IMR-90 (cell line): Measurements from ENCODE around the gene PROZ. TPM values are rescaled to one million over a fixed set of nuclear protein-coding genes. Genes with fewer than 3 reads are reported as not detected.
"Not testable (repeated sequence)": the region's sequence is repeated elsewhere in the genome, so short reads cannot be mapped to it uniquely, and the experiment has no call there.

Experiments used
- ATAC-seq: fragments of 200-7000 bp; cut with Tn5 transposase; 2 replicates; pipeline ENCODE4 v1.9.1; 2020; ENCODE audit warnings: low read depth, mild to moderate bottlenecking, moderate library complexity
- BruUV-seq: library from RNA; stranded (reverse); fragments of 400-500 nt; replicated peaks from 2 replicates; lab custom pipeline; 2021; lab: Mats Ljungman, UMichigan
- CTCF ChIA-PET: fragments of 300-600 bp; formaldehyde crosslinking; extraction: SDS; loops from one replicate; lab custom pipeline; 2021; ENCODE audit warnings: antibody characterized with exemption; lab: Yijun Ruan, JAX
- POLR2A ChIA-PET: fragments of 300-600 bp; sonication (Branson Sonifier 250); formaldehyde crosslinking; loops from one replicate; lab custom pipeline; 2022; ENCODE audit warnings: antibody characterized with exemption; ENCODE audit not compliant: unreplicated experiment; lab: Charles Lee
- DNase-seq: peaks from one replicate; pipeline ENCODE4 v3.0.0; 2013
- H2AFZ ChIP-seq: replicated peaks from 2 replicates; pipeline ENCODE3; 2013; ENCODE audit warnings: low read length, mild to moderate bottlenecking; ENCODE audit not compliant: poor library complexity
- H2AK5ac ChIP-seq: 2 replicates; pipeline ENCODE4 v1.6.1; 2013; ENCODE audit warnings: low read depth, low read length, inconsistent platforms
- H2AK9ac ChIP-seq: replicated peaks from 2 replicates; pipeline ENCODE3; 2013; ENCODE audit warnings: mild to moderate bottlenecking, low read depth, low read length, moderate library complexity; ENCODE audit not compliant: poor library complexity
- H2BK120ac ChIP-seq: 2 replicates; pipeline ENCODE4 v1.6.1; 2013; ENCODE audit warnings: low read depth, low read length, inconsistent platforms
- H2BK15ac ChIP-seq: 3 replicates; pipeline ENCODE4 v1.6.1; 2013; ENCODE audit warnings: low read depth, low read length, inconsistent platforms
- H2BK20ac ChIP-seq: 2 replicates; pipeline ENCODE4 v1.6.1; 2013; ENCODE audit warnings: low read depth, mild to moderate bottlenecking, inconsistent platforms, low read length, moderate library complexity
- H2BK5ac ChIP-seq: 2 replicates; pipeline ENCODE4 v1.6.1; 2013; ENCODE audit warnings: mild to moderate bottlenecking, low read depth, low read length, inconsistent platforms; ENCODE audit not compliant: poor library complexity, severe bottlenecking
- H3K14ac ChIP-seq: replicated peaks from 2 replicates; pipeline ENCODE4 v1.6.1; 2013; ENCODE audit warnings: low read depth, low read length, inconsistent platforms
- H3K18ac ChIP-seq: 2 replicates; pipeline ENCODE4 v1.6.1; 2013; ENCODE audit warnings: low read depth, low read length, control low read depth
- H3K23ac ChIP-seq: 2 replicates; pipeline ENCODE4 v1.6.1; 2013; ENCODE audit warnings: low read depth, low read length, inconsistent platforms
- H3K27ac ChIP-seq: 2 replicates; pipeline ENCODE4 v1.5.1; 2013; ENCODE audit warnings: mild to moderate bottlenecking, control low read depth, low read length; ENCODE audit not compliant: insufficient read depth
- H3K27me3 ChIP-seq: 2 replicates; pipeline ENCODE4 v1.6.1; 2013; ENCODE audit warnings: low read length; ENCODE audit not compliant: control insufficient read depth, insufficient read depth
- H3K36me3 ChIP-seq: 2 replicates; pipeline ENCODE4 v1.6.1; 2013; ENCODE audit warnings: low read length, mixed read lengths; ENCODE audit not compliant: control insufficient read depth, insufficient read depth
- H3K4ac ChIP-seq: 2 replicates; pipeline ENCODE4 v1.6.1; 2013; ENCODE audit warnings: low read depth, low read length, inconsistent platforms
- H3K4me1 ChIP-seq: 2 replicates; pipeline ENCODE4 v1.6.1; 2013; ENCODE audit warnings: low read length, mixed read lengths; ENCODE audit not compliant: control insufficient read depth, insufficient read depth
- H3K4me2 ChIP-seq: 2 replicates; pipeline ENCODE4 v1.6.1; 2013; ENCODE audit warnings: low read depth, mild to moderate bottlenecking, control low read depth, low read length, moderate library complexity
- H3K4me3 ChIP-seq: 2 replicates; pipeline ENCODE4 v1.5.1; 2013; ENCODE audit warnings: low read depth, mild to moderate bottlenecking, control low read depth, low read length, moderate library complexity; ENCODE audit not compliant: insufficient read depth
- H3K56ac ChIP-seq: 2 replicates; pipeline ENCODE4 v1.6.1; 2013; ENCODE audit warnings: low read length, inconsistent platforms; ENCODE audit not compliant: insufficient read depth; ENCODE audit errors: extremely low read depth
- H3K79me1 ChIP-seq, 2 experiments: 2 replicates each; pipeline ENCODE4 v1.6.1; 2013; ENCODE audit warnings: low read length in 2 of 2, inconsistent platforms in 1 of 2, low read depth in 1 of 2
- H3K9ac ChIP-seq: 2 replicates; pipeline ENCODE4 v1.6.1; 2013; ENCODE audit warnings: low read depth, low read length, control low read depth
- H3K9me1 ChIP-seq: 2 replicates; pipeline ENCODE4 v1.6.1; 2013; ENCODE audit warnings: low read length, inconsistent platforms; ENCODE audit not compliant: insufficient read depth
- H3K9me3 ChIP-seq: 2 replicates; pipeline ENCODE4 v1.6.1; 2013; ENCODE audit warnings: low read length; ENCODE audit not compliant: control insufficient read depth, insufficient read depth
- H4K20me1 ChIP-seq: 2 replicates; pipeline ENCODE4 v1.6.1; 2013; ENCODE audit warnings: low read length, inconsistent platforms; ENCODE audit not compliant: insufficient read depth
- H4K5ac ChIP-seq: 2 replicates; pipeline ENCODE4 v1.6.1; 2013; ENCODE audit warnings: mild to moderate bottlenecking, low read depth, low read length, control low read depth
- H4K8ac ChIP-seq, 2 experiments: 2 replicates each; pipeline ENCODE4 v1.6.1; 2013; ENCODE audit warnings: low read depth in 2 of 2, low read length in 2 of 2, control low read depth in 1 of 2, inconsistent platforms in 1 of 2
- H4K91ac ChIP-seq: 2 replicates; pipeline ENCODE4 v1.6.1; 2013; ENCODE audit warnings: low read depth, low read length, inconsistent platforms; ENCODE audit not compliant: insufficient read depth
- WGBS, 2 experiments: methylation state at CpG; one replicate each; pipeline versions ENCODE4 v1.1.5 to v1.1.7; 2013; ENCODE audit warnings: missing lambda C conversion rate in 2 of 2; ENCODE audit not compliant: insufficient read length in 1 of 2; ENCODE audit errors: extremely low coverage in 2 of 2; 5-methylcytosine and 5-hydroxymethylcytosine counted together
- dilution Hi-C: fragments of 300-500 bp; cut with HindIII; formaldehyde crosslinking; loops from one replicate; pipeline ENCODE4 v1.14.3; 2018; ENCODE audit warnings: low sequenced_read_pairs; ENCODE audit not compliant: unreplicated experiment
- in situ Hi-C: fragments of 300-500 bp; cut with MboI; formaldehyde crosslinking; loops from 3 replicates; pipeline ENCODE4 v1.14.3; 2019; ENCODE audit warnings: low sequenced_read_pairs, inconsistent platforms, mixed read lengths
- intact Hi-C: fragments of 100-400 bp; cut with micrococcal nuclease; formaldehyde crosslinking; loops from 2 replicates; pipeline ENCODE4 v1.10.0; 2022
- polyA plus RNA-seq, 3 experiments: library from polyadenylated mRNA; depleted of rRNA; stranded (reverse); fragments of >200 nt; gene quantifications; 2 replicates each; pipeline ENCODE4 v1.2.3, GENCODE V29; 2012; ENCODE audit warnings: low replicate concordance in 1 of 3
- total RNA-seq: library from RNA; depleted of rRNA; stranded (reverse); fragments of >200 nt; gene quantifications from 2 replicates; pipeline ENCODE4 v1.2.3, GENCODE V29; 2012

PROZ gene
- total and polyA plus RNA-seq, 2 of the 4 experiments (the other 2 are of a cell fraction): not detected

GRCh38 chr13:113161975-113162374, 3.5 kb downstream of the PROZ start:
- no CpG with 5 or more reads among the region's 13 CpGs for WGBS, 2 experiments
- dilution Hi-C loops, H3K4me3 ChIP-seq, CTCF ChIA-PET, H3K4me1 ChIP-seq, H2BK15ac ChIP-seq, H3K9me3 ChIP-seq, ATAC-seq, H3K9me1 ChIP-seq, H2BK20ac ChIP-seq, H3K27me3 ChIP-seq, H4K8ac ChIP-seq, intact Hi-C loops, H2AFZ ChIP-seq, H3K23ac ChIP-seq, H2AK9ac ChIP-seq, H3K14ac ChIP-seq, H3K9ac ChIP-seq, BruUV-seq, H3K18ac ChIP-seq, POLR2A ChIA-PET, in situ Hi-C loops, H3K4ac ChIP-seq, H2BK120ac ChIP-seq, DNase-seq, H4K5ac ChIP-seq, H3K4me2 ChIP-seq, H2AK5ac ChIP-seq, H3K27ac ChIP-seq, H4K20me1 ChIP-seq, H3K36me3 ChIP-seq, H4K91ac ChIP-seq, H3K79me1 ChIP-seq, H2BK5ac ChIP-seq, H3K56ac ChIP-seq: not testable (repeated sequence)
